Measurements from ENCODE around the gene WSCD1. TPM values are rescaled to one million over a fixed set of nuclear protein-coding genes. Genes with fewer than 3 reads are reported as not detected.

The WSCD1 gene
- total and polyA plus RNA-seq, 2 donors (not counting 3 experiments of a cell fraction or from before 2014, with no cell fraction given), result 21.5 to 49.4 TPM

GRCh38 chr17:6100146-6100545 is 30.0 kb downstream of the WSCD1 start:
- H3K79me2 ChIP-seq (ENCODE audit: control insufficient read depth, insufficient read depth, low read length), result no peaks in the 10 kb centered on the region
- H3K4me2 ChIP-seq (ENCODE audit: insufficient read depth, low read length), result no peak overlapping the region
- dilution Hi-C loops (cut with MboI; ENCODE audit: extremely low pct_ligation_motif_present, low sequenced_read_pairs), result no loop called here
- POLR2A ChIA-PET, result no interaction called here
- H3K9me3 ChIP-seq (replicated peaks; ENCODE audit: control insufficient read depth, insufficient read depth, low read length), result no peaks in the 10 kb centered on the region
- no peak overlapping the region for H3K9ac ChIP-seq (replicated peaks; ENCODE audit: extremely low read depth, insufficient read depth, low read length)
- CTCF ChIA-PET, result no interaction called here
- H3K4me3 ChIP-seq (replicated peaks in 1 of 3; ENCODE audit: insufficient read depth in 1 of 3, low read depth in 1 of 3, low read length in 3 of 3), result no peak overlapping the region
- peaks cover 3 to 20% of the 10 kb centered on the region in 2 experiments for H3K36me3 ChIP-seq (ENCODE audit: control insufficient read depth in 2 of 2, extremely low read depth in 1 of 2, insufficient read depth in 2 of 2, low read length in 2 of 2)
- TF ChIP-seq POLR2AphosphoS5 (IDR thresholded peaks at IDR 0.05; ENCODE audit: insufficient read depth, low read depth, low read length) (no peak), POLR2A (IDR thresholded peaks at IDR 0.05; ENCODE audit: low read depth, low read length) (no peak), FOS (IDR thresholded peaks at IDR 0.05; ENCODE audit: borderline replicate concordance, insufficient read depth, low read length) (no peak), CTCF (IDR thresholded peaks at IDR 0.05; ENCODE audit: extremely low read depth in 1 of 2, insufficient read depth in 1 of 2, low read depth in 1 of 2, low read length in 2 of 2) (no peak), MAX (IDR thresholded peaks at IDR 0.05; ENCODE audit: insufficient read depth, insufficient read length) (no peak), MYC (IDR thresholded peaks at IDR 0.05; ENCODE audit: low read depth, low read length) (no peak), EZH2 (IDR thresholded peaks at IDR 0.05; ENCODE audit: borderline replicate concordance, low read depth, low read length, severe bottlenecking) (no peak), JUN (IDR thresholded peaks at IDR 0.05; ENCODE audit: borderline replicate concordance, insufficient read depth, insufficient read length, low read depth) (no peak), GATA2 (IDR thresholded peaks at IDR 0.05; ENCODE audit: insufficient read depth, insufficient read length, low read depth, low read length) (no peak)
- peaks cover 41% of the 10 kb centered on the region for H3K4me1 ChIP-seq (ENCODE audit: control insufficient read depth, extremely low read depth, insufficient read depth, low read length)
- H3K9me1 ChIP-seq (replicated peaks; ENCODE audit: control insufficient read depth, extremely low read depth, insufficient read depth, low read length), result no peaks in the 10 kb centered on the region
- no peak overlapping the region for H3K27ac ChIP-seq (ENCODE audit: insufficient read depth, low read depth, low read length)
- BruUV-seq (replicated peaks), result no TSS peak
- H4K20me1 ChIP-seq (replicated peaks; ENCODE audit: control insufficient read depth, extremely low read depth, insufficient read depth, low read length), result no peaks in the 10 kb centered on the region
- DNase-seq (ENCODE audit: low read depth, low spot score) (no peak), FAIRE-seq (no peak)
- no peaks in the 10 kb centered on the region for H3K27me3 ChIP-seq (ENCODE audit: control insufficient read depth in 2 of 2, insufficient read depth in 2 of 2, low read length in 2 of 2)
- H2AFZ ChIP-seq (ENCODE audit: low read depth, low read length), result no peak overlapping the region
- intact Hi-C loops (cut with micrococcal nuclease), result loop anchor here (5.0 kb wide), 1 partner anchor 268 kb away; no protein-coding TSS in a partner anchor

Measured in endothelial cell of umbilical vein (primary cell).